ENCODE results near the gene FTSJ3. TPM values are rescaled to one million over a fixed set of nuclear protein-coding genes. Genes with fewer than 3 reads are reported as not detected.

FTSJ3 gene
- total and polyA plus RNA-seq, 10 of the 15 experiments (the other 5 are each of a cell fraction or from before 2014, with no cell fraction given): 17.2 to 79.2 (median 50.4) TPM

DNA sequence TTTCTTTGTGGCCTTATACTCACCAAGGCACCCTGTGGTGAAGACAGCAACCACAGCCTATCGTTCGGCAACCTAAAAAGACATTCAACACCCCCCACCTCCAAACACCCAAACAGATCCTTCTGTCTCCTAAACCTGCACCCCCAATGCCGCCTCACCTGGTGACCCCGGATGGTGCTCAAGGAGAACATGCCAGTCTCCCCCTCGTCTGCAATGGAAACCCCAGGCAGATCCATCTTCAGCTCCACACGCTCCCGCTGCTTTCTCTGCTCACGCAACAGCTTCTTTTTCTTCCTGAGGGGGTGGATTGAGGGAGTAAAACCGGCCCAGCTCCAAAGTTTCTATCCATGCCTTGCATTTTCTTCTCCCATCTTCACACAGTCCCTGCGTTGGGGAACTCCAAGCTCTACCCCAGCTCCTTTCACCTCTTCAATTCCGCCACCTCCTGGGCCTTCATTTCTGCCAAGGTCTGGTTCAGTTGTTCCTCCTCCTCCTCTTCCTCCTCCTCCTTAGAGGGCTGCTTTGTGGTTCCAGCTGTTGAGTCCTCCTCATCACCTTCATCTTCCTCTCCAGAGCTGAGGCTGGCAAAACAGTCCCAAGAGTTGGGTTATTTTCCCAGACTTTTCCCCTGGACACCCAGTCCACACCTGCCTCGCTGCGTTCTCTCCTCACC, 3.7 kb downstream of the FTSJ3 start (continued):
- no peak for TF ChIP-seq ZBTB11 (CRISPR knock-in tag; IDR thresholded peaks at IDR 0.05)
- no peak for TF ChIP-seq STAT3 (IDR thresholded peaks at IDR 0.05; ENCODE audit: low read depth, low read length)
- TF ChIP-seq RELA (IDR thresholded peaks at IDR 0.05; ENCODE audit: borderline replicate concordance, partially characterized antibody): no peak
- TF ChIP-seq NFXL1 (IDR thresholded peaks at IDR 0.05; ENCODE audit: borderline replicate concordance): no peak
- no peak for TF ChIP-seq CBFB (IDR thresholded peaks at IDR 0.05; ENCODE audit: low read depth)
- no peak for TF ChIP-seq ELK1 (IDR thresholded peaks at IDR 0.05; ENCODE audit: low read depth, low read length)
- TF ChIP-seq, protein P1, sequence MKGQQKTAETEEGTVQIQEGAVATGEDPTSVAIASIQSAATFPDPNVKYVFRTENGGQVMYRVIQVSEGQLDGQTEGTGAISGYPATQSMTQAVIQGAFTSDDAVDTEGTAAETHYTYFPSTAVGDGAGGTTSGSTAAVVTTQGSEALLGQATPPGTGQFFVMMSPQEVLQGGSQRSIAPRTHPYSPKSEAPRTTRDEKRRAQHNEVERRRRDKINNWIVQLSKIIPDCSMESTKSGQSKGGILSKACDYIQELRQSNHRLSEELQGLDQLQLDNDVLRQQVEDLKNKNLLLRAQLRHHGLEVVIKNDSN (IDR thresholded peaks at IDR 0.05; ENCODE audit: borderline replicate concordance, extremely low read length, insufficient read depth, low read depth, low read length): no peak
